ENCODE results near the gene ST8SIA2. TPM values are rescaled to one million over a fixed set of nuclear protein-coding genes. Genes with fewer than 3 reads are reported as not detected.

ST8SIA2 gene
- total and polyA plus RNA-seq, 2 donors (not counting 1 experiment from before 2014, with no cell fraction given) = under 0.01 TPM; not detected in 1

DNA sequence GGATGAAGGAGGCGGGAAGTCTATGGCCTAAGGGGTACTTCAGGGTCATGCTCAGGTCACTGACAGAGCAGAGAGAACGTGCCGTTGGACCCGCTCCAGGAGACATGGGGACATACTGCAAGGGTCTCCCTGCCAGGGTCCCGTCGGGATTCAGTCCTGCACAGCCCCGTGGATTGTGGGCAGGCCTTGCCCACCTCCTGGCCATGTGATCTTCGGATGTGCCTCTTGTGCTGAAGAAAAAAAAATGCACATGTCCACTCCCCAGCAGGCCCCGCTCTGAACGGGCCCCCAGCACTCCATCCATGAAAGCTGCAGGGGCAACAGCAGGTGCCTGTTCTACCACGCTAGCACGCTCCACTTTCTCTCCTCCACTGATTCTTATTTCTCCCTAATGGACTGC is 22.9 kb downstream of the ST8SIA2 start:
- Histone ChIP-seq H3K4me2 (ENCODE audit: extremely low read depth, insufficient read depth, low read length) (no peak overlapping the region), H4K20me1 (ENCODE audit: control insufficient read depth, extremely low read depth, insufficient read depth, low read length) (no peaks in the 10 kb centered on the region), H3K27me3 (ENCODE audit: control insufficient read depth, insufficient read depth, low read length) (no peaks in the 10 kb centered on the region), H3K9me3 (ENCODE audit: control insufficient read depth, insufficient read depth, low read depth, low read length) (no peaks in the 10 kb centered on the region), H3K27ac (ENCODE audit: insufficient read depth, low read length) (no peak overlapping the region), H3K79me2 (ENCODE audit: control insufficient read depth, insufficient read depth, low read length) (no peaks in the 10 kb centered on the region), H3K36me3 (ENCODE audit: control insufficient read depth, insufficient read depth, low read length) (no peaks in the 10 kb centered on the region), H2AFZ (ENCODE audit: low read length) (no peak overlapping the region), H3K4me3 (replicated peaks in 1 of 4; ENCODE audit: control extremely low read depth in 1 of 4, insufficient read depth in 1 of 4, low read depth in 3 of 4, low read length in 4 of 4) (no peak overlapping the region), H3K4me1 (ENCODE audit: control insufficient read depth, extremely low read depth, insufficient read depth, low read length) (no peaks in the 10 kb centered on the region), H3K9ac (ENCODE audit: insufficient read depth, low read length) (no peak overlapping the region)
- TF ChIP-seq, protein P1, sequence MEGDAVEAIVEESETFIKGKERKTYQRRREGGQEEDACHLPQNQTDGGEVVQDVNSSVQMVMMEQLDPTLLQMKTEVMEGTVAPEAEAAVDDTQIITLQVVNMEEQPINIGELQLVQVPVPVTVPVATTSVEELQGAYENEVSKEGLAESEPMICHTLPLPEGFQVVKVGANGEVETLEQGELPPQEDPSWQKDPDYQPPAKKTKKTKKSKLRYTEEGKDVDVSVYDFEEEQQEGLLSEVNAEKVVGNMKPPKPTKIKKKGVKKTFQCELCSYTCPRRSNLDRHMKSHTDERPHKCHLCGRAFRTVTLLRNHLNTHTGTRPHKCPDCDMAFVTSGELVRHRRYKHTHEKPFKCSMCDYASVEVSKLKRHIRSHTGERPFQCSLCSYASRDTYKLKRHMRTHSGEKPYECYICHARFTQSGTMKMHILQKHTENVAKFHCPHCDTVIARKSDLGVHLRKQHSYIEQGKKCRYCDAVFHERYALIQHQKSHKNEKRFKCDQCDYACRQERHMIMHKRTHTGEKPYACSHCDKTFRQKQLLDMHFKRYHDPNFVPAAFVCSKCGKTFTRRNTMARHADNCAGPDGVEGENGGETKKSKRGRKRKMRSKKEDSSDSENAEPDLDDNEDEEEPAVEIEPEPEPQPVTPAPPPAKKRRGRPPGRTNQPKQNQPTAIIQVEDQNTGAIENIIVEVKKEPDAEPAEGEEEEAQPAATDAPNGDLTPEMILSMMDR (conservative IDR thresholded peaks at IDR 0.05 in 1 of 2, IDR thresholded peaks at IDR 0.05 in 1 of 2; ENCODE audit: low read depth in 1 of 2, low read length in 2 of 2) = no peak
- no peak for TF ChIP-seq EZH2 (IDR thresholded peaks at IDR 0.05; ENCODE audit: low read length, missing control alignments)
- no peak for DNase-seq (ENCODE audit: low read depth in 2 of 2)

DNA sequence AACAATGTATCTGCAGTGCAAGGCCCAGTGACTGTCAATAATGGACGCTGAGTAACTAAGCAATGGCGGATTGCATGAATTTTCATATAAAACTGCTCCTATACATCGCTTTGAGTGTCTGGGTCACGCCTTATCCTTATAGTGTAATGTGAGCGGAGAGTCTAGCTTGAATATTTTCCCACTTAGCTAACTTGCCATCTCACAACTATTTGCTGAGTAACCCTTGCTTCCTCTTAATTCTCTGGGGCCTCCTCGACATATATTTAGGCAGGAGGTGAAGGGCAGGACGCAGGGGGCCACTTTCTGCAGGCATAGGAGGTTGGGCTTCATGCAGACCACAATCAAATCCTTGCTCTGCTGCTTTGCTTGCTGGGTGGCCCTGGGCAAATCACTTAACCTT is 24.0 kb downstream of the ST8SIA2 start:
- Histone ChIP-seq H3K4me1 (ENCODE audit: control insufficient read depth, extremely low read depth, insufficient read depth, low read length) (no peaks in the 10 kb centered on the region), H4K20me1 (ENCODE audit: control insufficient read depth, extremely low read depth, insufficient read depth, low read length) (no peaks in the 10 kb centered on the region), H3K79me2 (ENCODE audit: control insufficient read depth, insufficient read depth, low read length) (no peaks in the 10 kb centered on the region), H3K27me3 (ENCODE audit: control insufficient read depth, insufficient read depth, low read length) (no peaks in the 10 kb centered on the region), H3K36me3 (ENCODE audit: control insufficient read depth, insufficient read depth, low read length) (no peaks in the 10 kb centered on the region), H3K9ac (ENCODE audit: insufficient read depth, low read length) (no peak overlapping the region), H3K4me2 (ENCODE audit: extremely low read depth, insufficient read depth, low read length) (no peak overlapping the region), H3K27ac (ENCODE audit: insufficient read depth, low read length) (no peak overlapping the region), H2AFZ (ENCODE audit: low read length) (no peak overlapping the region), H3K4me3 (replicated peaks in 1 of 4; ENCODE audit: control extremely low read depth in 1 of 4, insufficient read depth in 1 of 4, low read depth in 3 of 4, low read length in 4 of 4) (no peak overlapping the region), H3K9me3 (ENCODE audit: control insufficient read depth, insufficient read depth, low read depth, low read length) (no peaks in the 10 kb centered on the region)
- TF ChIP-seq, protein P1 (conservative IDR thresholded peaks at IDR 0.05 in 1 of 2, IDR thresholded peaks at IDR 0.05 in 1 of 2; ENCODE audit: low read depth in 1 of 2, low read length in 2 of 2) = no peak
- TF ChIP-seq EZH2 (IDR thresholded peaks at IDR 0.05; ENCODE audit: low read length, missing control alignments) = no peak
- no peak for DNase-seq (ENCODE audit: low read depth in 2 of 2)

DNA sequence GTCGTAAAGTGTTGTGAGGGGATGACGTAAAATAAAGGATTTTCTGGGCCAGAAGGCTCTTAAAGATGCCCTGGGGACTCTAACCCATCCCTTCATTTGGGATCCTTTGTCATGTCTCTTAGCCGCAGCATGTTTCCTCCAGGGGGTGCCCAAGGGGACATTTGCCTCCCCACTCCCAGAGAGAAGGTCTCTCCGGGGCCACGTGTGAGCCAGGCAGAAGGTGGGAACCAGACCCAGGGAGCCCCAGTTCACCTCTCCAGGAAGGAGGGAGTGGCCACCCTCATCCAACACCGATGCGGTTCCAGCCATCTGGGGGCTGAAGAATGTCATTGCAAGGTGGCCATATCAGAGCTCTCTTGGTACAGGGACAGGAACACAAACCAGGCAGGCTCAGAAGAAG is 25.2 kb downstream of the ST8SIA2 start:
- no peaks in the 10 kb centered on the region for H3K27me3 ChIP-seq (ENCODE audit: control insufficient read depth, insufficient read depth, low read length)
- no peaks in the 10 kb centered on the region for H3K79me2 ChIP-seq (ENCODE audit: control insufficient read depth, insufficient read depth, low read length)
- no peak overlapping the region for H3K4me2 ChIP-seq (ENCODE audit: extremely low read depth, insufficient read depth, low read length)
- H3K9me3 ChIP-seq (ENCODE audit: control insufficient read depth, insufficient read depth, low read depth, low read length) = no peaks in the 10 kb centered on the region
- TF ChIP-seq, protein P1 (conservative IDR thresholded peaks at IDR 0.05 in 1 of 2, IDR thresholded peaks at IDR 0.05 in 1 of 2; ENCODE audit: low read depth in 1 of 2, low read length in 2 of 2) = no peak
- no peak for TF ChIP-seq EZH2 (IDR thresholded peaks at IDR 0.05; ENCODE audit: low read length, missing control alignments)
- H3K36me3 ChIP-seq (ENCODE audit: control insufficient read depth, insufficient read depth, low read length) = no peaks in the 10 kb centered on the region
- no peak overlapping the region for H3K9ac ChIP-seq (ENCODE audit: insufficient read depth, low read length)
- DNase-seq (ENCODE audit: low read depth in 2 of 2) = no peak
- no peaks in the 10 kb centered on the region for H4K20me1 ChIP-seq (ENCODE audit: control insufficient read depth, extremely low read depth, insufficient read depth, low read length)
- no peak overlapping the region for H2AFZ ChIP-seq (ENCODE audit: low read length)
- no peak overlapping the region for H3K4me3 ChIP-seq (replicated peaks in 1 of 4; ENCODE audit: control extremely low read depth in 1 of 4, insufficient read depth in 1 of 4, low read depth in 3 of 4, low read length in 4 of 4)
- H3K4me1 ChIP-seq (ENCODE audit: control insufficient read depth, extremely low read depth, insufficient read depth, low read length) = no peaks in the 10 kb centered on the region
- no peak overlapping the region for H3K27ac ChIP-seq (ENCODE audit: insufficient read depth, low read length)

Measured in fibroblast of lung (primary cell).